A549 (cell line): ENCODE results near the gene PAX8. TPM values are rescaled to one million over a fixed set of nuclear protein-coding genes. Genes with fewer than 3 reads are reported as not detected.

Experiments
- ATAC-seq, 2 experiments: fragments of 200-7000 bp in 1 of 2; fragments of >200 bp in 1 of 2; cut with Nextera tagmentation in 1 of 2; cut with Tn5 transposase in 1 of 2; 3 replicates each; pipeline versions ENCODE4 v1.8.0 to v1.9.1; 2018 to 2020; ENCODE audit warnings: mild to moderate bottlenecking in 1 of 2, moderate library complexity in 1 of 2
- CTCF ChIA-PET: fragments of 300-600 bp; sonication (Branson Sonifier 250); formaldehyde crosslinking; extraction: SDS; loops from one replicate; lab custom pipeline; 2021; ENCODE audit warnings: antibody characterized with exemption, inconsistent platforms; lab: Yijun Ruan, JAX
- POLR2A ChIA-PET: fragments of 350-600 bp; formaldehyde crosslinking; extraction: SDS; loops from one replicate; lab custom pipeline; 2021; ENCODE audit warnings: antibody characterized with exemption, inconsistent platforms; lab: Yijun Ruan, JAX
- DNase-seq, 2 experiments: peaks; one replicate each; pipeline versions ENCODE4 v3.0.0 to v3.0.0-alpha.2; 2011 to 2016; ENCODE audit warnings: low read depth in 1 of 2, low spot score in 1 of 2
- FAIRE-seq: peaks from 2 replicates; lab custom pipeline; 2011; peaks lifted over from hg19 to GRCh38; lab: Jason Lieb, UNC
- H3K27ac ChIP-seq, 2 experiments: fragments of >200 bp; sonication (Bioruptor Twin); formaldehyde crosslinking; 3 replicates each; pipeline ENCODE4 v1.5.1; 2016 to 2017
- H3K4me1 ChIP-seq: fragments of >200 bp; sonication (Bioruptor Twin); formaldehyde crosslinking; 3 replicates; pipeline ENCODE4 v1.6.1; 2016
- H3K4me2 ChIP-seq: fragments of >200 bp; sonication (Bioruptor Twin); formaldehyde crosslinking; 3 replicates; pipeline ENCODE4 v1.6.1; 2016
- H3K4me3 ChIP-seq: fragments of >200 bp; sonication (Bioruptor Twin); formaldehyde crosslinking; 3 replicates; pipeline ENCODE4 v1.5.1; 2016
- H3K9me3 ChIP-seq: fragments of >200 bp; sonication (Bioruptor Twin); formaldehyde crosslinking; 3 replicates; pipeline ENCODE4 v1.6.1; 2016
- BHLHE40 ChIP-seq: IDR thresholded peaks from 2 replicates; pipeline ENCODE4 v1.6.1; 2012; ENCODE audit warnings: low read depth, low read length, inconsistent platforms
- CHD2 ChIP-seq: fragments of 150-350 bp; IDR thresholded peaks from 2 replicates; pipeline ENCODE4 v1.6.1; 2014; ENCODE audit warnings: low read length; ENCODE audit not compliant: partially characterized antibody
- ESRRA ChIP-seq: fragments of 150-350 bp; IDR thresholded peaks from 2 replicates; pipeline ENCODE4 v1.6.1; 2014; ENCODE audit warnings: mild to moderate bottlenecking, low read length, borderline replicate concordance
- FOSB ChIP-seq: fragments of 250-450 bp; sonication (Bioruptor Pico); IDR thresholded peaks from 2 replicates; pipeline ENCODE4 v1.5.0; 2020; ENCODE audit warnings: mild to moderate bottlenecking, moderate library complexity
- FOSL2 ChIP-seq, 2 experiments: fragments of 450-650 bp in 1 of 2; fragments of >200 bp in 1 of 2; sonication (Bioruptor Twin) in 1 of 2; formaldehyde crosslinking; IDR thresholded peaks; 2 replicates each; pipeline versions ENCODE4 v1.5.0 to v1.6.1; 2016 to 2020; ENCODE audit warnings: mild to moderate bottlenecking in 1 of 2, moderate library complexity in 1 of 2
- GATA3 ChIP-seq: IDR thresholded peaks from 2 replicates; pipeline ENCODE4 v1.6.1; 2012; ENCODE audit warnings: borderline replicate concordance
- HOXA7 ChIP-seq: fragments of 250-450 bp; sonication (Bioruptor Pico); IDR thresholded peaks from 2 replicates; pipeline ENCODE4 v1.5.0; 2020; ENCODE audit warnings: mild to moderate bottlenecking, moderate library complexity
- HOXB13 ChIP-seq: fragments of 250-450 bp; sonication (Bioruptor Pico); IDR thresholded peaks from 2 replicates; pipeline ENCODE4 v1.5.0; 2020; ENCODE audit warnings: low read depth, mild to moderate bottlenecking, moderate library complexity
- JUN ChIP-seq, 2 experiments: fragments of >200 bp; sonication (Bioruptor Twin); formaldehyde crosslinking; IDR thresholded peaks; 2 replicates in 1 of 2; 3 replicates in 1 of 2; pipeline ENCODE4 v1.6.1; 2016 to 2017
- JUNB ChIP-seq: fragments of >200 bp; sonication (Bioruptor Twin); formaldehyde crosslinking; IDR thresholded peaks from 2 replicates; pipeline ENCODE4 v1.6.1; 2016
- KDM1A ChIP-seq: fragments of 200-600 bp; sonication (generic); IDR thresholded peaks from 2 replicates; pipeline ENCODE4 v1.6.1; 2016; ENCODE audit warnings: low read depth, mild to moderate bottlenecking
- NPAS2 ChIP-seq: fragments of 250-450 bp; sonication (Bioruptor Pico); IDR thresholded peaks from 2 replicates; pipeline ENCODE4 v1.8.0; 2022; ENCODE audit warnings: mild to moderate bottlenecking, moderate library complexity, borderline replicate concordance
- POLR2A ChIP-seq: IDR thresholded peaks from 2 replicates; pipeline ENCODE4 v1.6.1; 2012; ENCODE audit warnings: mild to moderate bottlenecking, low read length
- RARB ChIP-seq: fragments of 250-450 bp; sonication (Bioruptor Pico); IDR thresholded peaks from 2 replicates; pipeline ENCODE4 v1.8.0; 2021; ENCODE audit warnings: mild to moderate bottlenecking, moderate library complexity
- TFCP2L1 ChIP-seq: fragments of 250-450 bp; sonication (Bioruptor Pico); IDR thresholded peaks from 2 replicates; pipeline ENCODE4 v1.5.0; 2021; ENCODE audit warnings: mild to moderate bottlenecking
- ZC3H11A ChIP-seq: fragments of 450-650 bp; IDR thresholded peaks from 2 replicates; pipeline ENCODE4 v1.6.1; 2014; ENCODE audit warnings: antibody characterized with exemption, mild to moderate bottlenecking
- ZSCAN20 ChIP-seq: fragments of 250-450 bp; sonication (Bioruptor Pico); IDR thresholded peaks from 2 replicates; pipeline ENCODE4 v1.8.0; 2022; ENCODE audit warnings: mild to moderate bottlenecking, moderate library complexity
- WGBS: methylation state at CpG from one replicate; pipeline ENCODE4 v1.1.6; 2017; ENCODE audit errors: missing lambda C conversion rate; 5-methylcytosine and 5-hydroxymethylcytosine counted together
- polyA plus RNA-seq, 4 experiments: library from polyadenylated mRNA; depleted of rRNA in 3 of 4; stranded (reverse); fragments of >200 nt; fragmentation: RNase III in 1 of 4; extraction: RNeasy Plus Mini Kit Qiagen cat#74134 plus additional on column Dnase treatment in 1 of 4; gene quantifications; 2 replicates in 3 of 4; 3 replicates in 1 of 4; pipeline ENCODE4 v1.2.3, GENCODE V29; 2011 to 2017
- TF ChIP-seq, protein P1 (sequence below): fragments of 150-350 bp; IDR thresholded peaks from 2 replicates; pipeline ENCODE4 v1.6.1; 2014; ENCODE audit warnings: low read depth, mild to moderate bottlenecking, low read length
- TF ChIP-seq, protein P2 (sequence below): fragments of >200 bp; sonication (Bioruptor Twin); formaldehyde crosslinking; IDR thresholded peaks from 3 replicates; pipeline ENCODE4 v1.5.1; 2016
- TF ChIP-seq, protein P3 (sequence below): IDR thresholded peaks from 2 replicates; pipeline ENCODE4 v1.6.1; 2012; ENCODE audit warnings: low read depth, borderline replicate concordance
- TF ChIP-seq, protein P4 (sequence below): fragments of 450-650 bp; IDR thresholded peaks from 2 replicates; pipeline ENCODE4 v1.6.1; 2014; ENCODE audit warnings: antibody characterized with exemption

The PAX8 gene
- polyA plus RNA-seq, 2 of the 4 experiments (the other 2 are of a cell fraction) = 0.71 to 0.81 TPM

DNA sequence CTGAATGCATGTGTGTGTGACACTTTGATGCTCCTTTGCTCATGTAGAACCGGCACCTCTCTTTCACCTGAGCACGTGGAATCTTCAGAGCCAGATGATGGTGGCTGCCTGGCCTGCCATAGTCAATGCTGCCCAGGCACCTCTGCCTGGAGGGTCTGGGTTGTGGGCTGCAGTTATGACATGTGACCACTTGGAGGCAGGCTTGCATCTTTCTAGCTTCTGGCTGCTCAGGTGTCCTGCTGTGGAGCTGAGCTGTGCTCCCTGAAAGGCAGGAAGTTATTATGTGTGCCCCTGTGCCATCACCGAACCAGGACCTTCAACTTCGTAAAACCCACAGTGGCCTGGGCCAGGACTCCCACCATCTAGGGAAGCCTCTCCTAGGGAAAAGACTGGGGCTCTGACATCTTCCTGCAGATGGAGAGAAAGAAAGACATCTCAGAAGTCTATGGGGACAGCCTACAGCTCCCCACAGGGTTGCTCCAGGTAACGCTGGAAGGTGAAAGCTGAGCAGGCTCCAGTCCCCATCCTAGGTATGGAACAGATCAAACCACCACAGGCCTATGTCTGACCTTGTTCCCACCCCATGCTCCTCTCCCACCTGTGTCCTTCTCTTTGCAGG is 74.7 kb downstream of the PAX8 start (continued):
- peak in 1 of 2 experiments; percentile 25; a peak in 1 of 5 replicates for TF ChIP-seq JUN (IDR thresholded peaks at IDR 0.05)

DNA sequence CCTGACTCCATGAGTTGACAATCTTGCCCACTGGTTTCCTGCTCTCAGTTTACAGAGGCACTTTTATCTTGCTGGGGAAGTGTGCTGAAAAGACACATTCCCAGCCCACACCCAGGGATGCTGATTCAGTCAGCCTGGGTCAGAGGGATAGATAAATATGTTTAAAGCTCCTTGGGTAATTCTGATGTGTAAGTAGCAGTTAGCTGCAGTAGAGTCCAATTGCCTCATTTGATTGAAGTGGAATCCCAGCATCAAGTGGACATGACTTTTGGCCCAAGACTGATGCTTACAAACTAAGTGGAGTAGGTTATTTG is 75.5 kb downstream of the PAX8 start:
- DNase-seq (peak in 1 of 2 experiments; percentile 13), ATAC-seq (no peak), FAIRE-seq (no peak)
- ChIA-PET POLR2A (no interaction called here), CTCF (interaction anchor here (0.6 to 12.3 kb wide), 28 partner anchors 9 to 187 kb away, joined by 3 to 243 read pairs (median 9); no protein-coding TSS in a partner anchor)
- Histone ChIP-seq H3K9me3 (no peaks in the 10 kb centered on the region), H3K27ac (peak overlapping the region; percentile 92 to 97), H3K4me1 (peaks cover 71% of the 10 kb centered on the region), H3K4me3 (no peak overlapping the region), H3K4me2 (no peak overlapping the region)
- no peak for TF ChIP-seq NPAS2 (CRISPR knock-in tag)

DNA sequence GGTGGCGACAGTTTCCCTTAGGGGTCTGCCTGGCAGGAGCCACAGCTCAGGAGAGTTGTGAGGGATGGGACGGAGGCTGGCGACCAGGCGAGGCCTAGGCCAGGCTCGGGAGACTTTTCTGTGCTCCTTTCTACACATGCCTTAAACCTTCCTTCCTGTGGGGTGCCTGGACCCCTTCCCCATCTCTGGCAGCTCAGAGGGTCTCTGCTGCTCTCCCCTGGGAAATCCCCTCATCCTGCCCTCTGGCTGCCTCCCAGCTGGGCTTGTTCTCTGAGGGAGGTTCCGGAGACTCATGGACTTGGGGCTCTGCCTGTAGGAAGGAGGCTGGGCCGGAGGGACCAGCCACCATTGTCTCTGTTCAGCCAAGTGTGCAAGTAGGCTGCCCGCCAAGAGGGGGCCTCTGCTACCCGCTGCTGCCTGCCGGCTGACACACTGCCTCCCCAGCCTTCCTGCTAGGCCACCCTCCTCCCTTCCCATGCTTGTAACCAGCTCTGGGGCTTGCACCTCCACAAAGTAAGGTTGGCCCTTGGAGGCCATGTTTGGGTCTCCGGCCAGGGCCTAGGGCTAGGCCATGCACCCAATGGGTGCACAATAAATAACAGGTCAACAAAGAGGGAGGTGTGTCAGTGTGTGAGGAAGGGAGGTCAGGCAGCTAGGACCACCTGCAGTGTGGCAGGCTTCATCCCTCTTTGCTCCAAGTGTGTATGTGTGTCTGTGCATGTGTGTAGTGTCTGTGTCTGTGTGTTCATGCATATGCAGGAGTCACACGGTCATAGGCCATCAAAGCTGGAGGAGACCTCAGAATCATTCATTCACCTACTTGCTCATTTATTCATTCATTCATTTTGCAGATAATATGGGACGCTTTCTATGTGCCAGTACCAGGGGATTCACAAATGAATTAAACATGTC is 76.2 kb downstream of the PAX8 start:
- no peak overlapping the region for H3K4me2 ChIP-seq
- CTCF ChIA-PET = interaction anchor here (0.6 to 12.3 kb wide), 27 partner anchors 8 to 187 kb away, joined by 3 to 243 read pairs (median 9); no protein-coding TSS in a partner anchor
- H3K27ac ChIP-seq = peak overlapping the region; percentile 92 to 97
- H3K4me3 ChIP-seq = no peak overlapping the region
- FAIRE-seq = no peak
- TF ChIP-seq CHD2 (no peak), ZSCAN20 (no peak), FOSL2 (IDR thresholded peaks at IDR 0.05) (no peak), FOSL2 (CRISPR knock-in tag; IDR thresholded peaks at IDR 0.05) (no peak)
- TF ChIP-seq, protein P1, sequence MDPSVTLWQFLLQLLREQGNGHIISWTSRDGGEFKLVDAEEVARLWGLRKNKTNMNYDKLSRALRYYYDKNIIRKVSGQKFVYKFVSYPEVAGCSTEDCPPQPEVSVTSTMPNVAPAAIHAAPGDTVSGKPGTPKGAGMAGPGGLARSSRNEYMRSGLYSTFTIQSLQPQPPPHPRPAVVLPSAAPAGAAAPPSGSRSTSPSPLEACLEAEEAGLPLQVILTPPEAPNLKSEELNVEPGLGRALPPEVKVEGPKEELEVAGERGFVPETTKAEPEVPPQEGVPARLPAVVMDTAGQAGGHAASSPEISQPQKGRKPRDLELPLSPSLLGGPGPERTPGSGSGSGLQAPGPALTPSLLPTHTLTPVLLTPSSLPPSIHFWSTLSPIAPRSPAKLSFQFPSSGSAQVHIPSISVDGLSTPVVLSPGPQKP = no peak
- TF ChIP-seq, all 56 proteins: peak for 0
- no peak for ATAC-seq
- 89% methylated on average over 13 of the region's 13 CpGs for WGBS
- POLR2A ChIA-PET = no interaction called here
- DNase-seq = no peak
- Histone ChIP-seq H3K4me1 (peaks cover 72% of the 10 kb centered on the region), H3K9me3 (no peaks in the 10 kb centered on the region)

DNA sequence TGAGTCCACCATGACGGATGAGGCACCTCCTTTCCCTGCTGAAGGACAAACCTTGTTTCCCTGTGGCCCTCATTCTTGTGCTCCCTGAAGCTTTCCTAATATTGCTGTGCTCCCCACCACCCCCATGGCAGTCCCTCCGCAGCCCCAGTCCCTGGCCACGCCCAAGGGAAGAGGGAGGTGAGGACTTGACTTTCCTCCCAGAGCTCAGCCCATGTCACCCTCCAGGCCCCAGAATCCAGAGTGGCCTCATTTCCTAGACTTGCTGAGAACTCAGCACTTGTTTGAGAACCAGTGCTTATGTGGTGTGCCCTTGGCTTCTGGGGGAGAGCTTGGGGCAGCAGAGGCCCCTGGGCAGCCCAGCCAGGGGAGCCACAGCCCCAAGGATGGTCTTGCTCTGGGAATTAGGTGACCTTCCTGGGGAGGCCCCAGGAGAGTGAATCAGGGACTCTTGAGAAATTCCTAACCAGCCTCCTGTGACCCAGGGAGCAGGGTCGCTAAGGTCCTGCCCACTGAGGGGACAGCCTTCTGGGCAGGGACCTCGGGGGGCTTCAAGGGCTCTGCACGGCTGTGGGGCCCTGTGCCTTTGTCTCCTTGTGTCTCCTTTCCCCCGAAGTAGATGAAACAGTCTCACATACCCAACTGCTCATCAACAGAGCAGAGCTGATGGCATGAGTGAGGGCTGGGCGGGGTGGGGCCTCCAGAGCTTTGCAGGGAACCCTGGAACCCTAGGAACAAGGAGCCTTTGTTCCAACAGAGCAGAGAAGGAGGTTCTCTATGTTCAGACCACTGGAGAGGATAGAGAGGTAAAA is 77.0 kb downstream of the PAX8 start:
- DNase-seq = no peak
- no peak for ATAC-seq
- ChIA-PET CTCF (interaction anchor here (0.9 to 12.3 kb wide), 16 partner anchors 25 to 206 kb away, joined by 3 to 243 read pairs (median 8); no protein-coding TSS in a partner anchor), POLR2A (no interaction called here)
- Histone ChIP-seq H3K27ac (peak overlapping the region; percentile 92 to 97), H3K4me2 (no peak overlapping the region; the same call in 2 of the 3 replicates), H3K4me3 (no peak overlapping the region), H3K4me1 (peaks cover 67% of the 10 kb centered on the region), H3K9me3 (no peaks in the 10 kb centered on the region)
- FAIRE-seq = no peak
- 89% methylated on average over 6 of the region's 8 CpGs for WGBS
- TF ChIP-seq BHLHE40 (no peak), JUNB (no peak), GATA3 (no peak), ESRRA (no peak), HOXB13 (CRISPR knock-in tag) (no peak), FOSB (CRISPR knock-in tag) (no peak), KDM1A (no peak), RARB (no peak), HOXA7 (no peak), POLR2A (no peak), ZC3H11A (no peak), TFCP2L1 (no peak), JUN (IDR thresholded peaks at IDR 0.05) (no peak)
- TF ChIP-seq, protein P2, sequence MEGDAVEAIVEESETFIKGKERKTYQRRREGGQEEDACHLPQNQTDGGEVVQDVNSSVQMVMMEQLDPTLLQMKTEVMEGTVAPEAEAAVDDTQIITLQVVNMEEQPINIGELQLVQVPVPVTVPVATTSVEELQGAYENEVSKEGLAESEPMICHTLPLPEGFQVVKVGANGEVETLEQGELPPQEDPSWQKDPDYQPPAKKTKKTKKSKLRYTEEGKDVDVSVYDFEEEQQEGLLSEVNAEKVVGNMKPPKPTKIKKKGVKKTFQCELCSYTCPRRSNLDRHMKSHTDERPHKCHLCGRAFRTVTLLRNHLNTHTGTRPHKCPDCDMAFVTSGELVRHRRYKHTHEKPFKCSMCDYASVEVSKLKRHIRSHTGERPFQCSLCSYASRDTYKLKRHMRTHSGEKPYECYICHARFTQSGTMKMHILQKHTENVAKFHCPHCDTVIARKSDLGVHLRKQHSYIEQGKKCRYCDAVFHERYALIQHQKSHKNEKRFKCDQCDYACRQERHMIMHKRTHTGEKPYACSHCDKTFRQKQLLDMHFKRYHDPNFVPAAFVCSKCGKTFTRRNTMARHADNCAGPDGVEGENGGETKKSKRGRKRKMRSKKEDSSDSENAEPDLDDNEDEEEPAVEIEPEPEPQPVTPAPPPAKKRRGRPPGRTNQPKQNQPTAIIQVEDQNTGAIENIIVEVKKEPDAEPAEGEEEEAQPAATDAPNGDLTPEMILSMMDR = no peak
- TF ChIP-seq, protein P3, sequence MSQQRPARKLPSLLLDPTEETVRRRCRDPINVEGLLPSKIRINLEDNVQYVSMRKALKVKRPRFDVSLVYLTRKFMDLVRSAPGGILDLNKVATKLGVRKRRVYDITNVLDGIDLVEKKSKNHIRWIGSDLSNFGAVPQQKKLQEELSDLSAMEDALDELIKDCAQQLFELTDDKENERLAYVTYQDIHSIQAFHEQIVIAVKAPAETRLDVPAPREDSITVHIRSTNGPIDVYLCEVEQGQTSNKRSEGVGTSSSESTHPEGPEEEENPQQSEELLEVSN = no peak
- TF ChIP-seq, protein P4, sequence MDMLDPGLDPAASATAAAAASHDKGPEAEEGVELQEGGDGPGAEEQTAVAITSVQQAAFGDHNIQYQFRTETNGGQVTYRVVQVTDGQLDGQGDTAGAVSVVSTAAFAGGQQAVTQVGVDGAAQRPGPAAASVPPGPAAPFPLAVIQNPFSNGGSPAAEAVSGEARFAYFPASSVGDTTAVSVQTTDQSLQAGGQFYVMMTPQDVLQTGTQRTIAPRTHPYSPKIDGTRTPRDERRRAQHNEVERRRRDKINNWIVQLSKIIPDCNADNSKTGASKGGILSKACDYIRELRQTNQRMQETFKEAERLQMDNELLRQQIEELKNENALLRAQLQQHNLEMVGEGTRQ = no peak
- TF ChIP-seq, protein P1 = no peak
